HCT116 (cell line): ENCODE data around the gene ACVR1. TPM values are rescaled to one million over a fixed set of nuclear protein-coding genes. Genes with fewer than 3 reads are reported as not detected.

Source experiments
- ATAC-seq: fragments of 200-7000 bp; cut with Tn5 transposase; 2 replicates; pipeline ENCODE4 v1.9.1; 2020; ENCODE audit warnings: mild to moderate bottlenecking, moderate library complexity
- BruUV-seq: library from RNA; stranded (reverse); fragments of 400-500 nt; replicated peaks from 2 replicates; lab custom pipeline; 2021; lab: Mats Ljungman, UMichigan
- CTCF ChIA-PET: fragments of 300-600 bp; sonication (Branson Sonifier 250); formaldehyde crosslinking; loops from one replicate; lab custom pipeline; 2021; ENCODE audit warnings: antibody characterized with exemption; lab: Charles Lee
- POLR2A ChIA-PET: fragments of 300-600, 350-600 bp; sonication (Branson Sonifier 250); formaldehyde crosslinking; loops from one replicate; lab custom pipeline; 2021; ENCODE audit warnings: antibody characterized with exemption; lab: Charles Lee
- RAD21 ChIA-PET, 2 experiments: fragments of 300-600 bp; sonication (Branson Sonifier 250); formaldehyde crosslinking; loops; one replicate each; lab custom pipeline; 2023; ENCODE audit warnings: low total read pairs in 2 of 2; ENCODE audit not compliant: uncharacterized antibody in 2 of 2, unreplicated experiment in 2 of 2, low non-redundant PET in 1 of 2; lab: Charles Lee
- DNase-seq: peaks from one replicate; pipeline ENCODE4 v3.0.0-alpha.2; 2010; ENCODE audit warnings: low read depth, low spot score
- H2AFZ ChIP-seq: fragments of 200-600 bp; shearing (Covaris generic), sonication (generic); 2 replicates; pipeline ENCODE4 v1.6.1; 2017; ENCODE audit warnings: low read depth, mixed run types, mixed read lengths, antibody characterized with exemption, low read length; ENCODE audit not compliant: poor library complexity, severe bottlenecking
- H3K27ac ChIP-seq: 2 replicates; pipeline ENCODE4 v1.5.1; 2012; ENCODE audit warnings: low read depth, low read length
- H3K27me3 ChIP-seq: fragments of 200-600 bp; sonication (generic); 2 replicates; pipeline ENCODE4 v1.6.1; 2016; ENCODE audit warnings: mixed run types, low read length, mixed read lengths; ENCODE audit not compliant: insufficient read depth
- H3K36me3 ChIP-seq, 2 experiments: fragments of 200-500 bp in 1 of 2; fragments of 200-600 bp in 1 of 2; sonication (Bioruptor generic) in 1 of 2; sonication (generic) in 1 of 2; 2 replicates each; pipeline versions ENCODE4 v1.5.1 to v1.6.1; 2014 to 2016; ENCODE audit warnings: low read length in 2 of 2, inconsistent platforms in 1 of 2, mixed read lengths in 1 of 2, mixed run types in 1 of 2; ENCODE audit not compliant: insufficient read depth in 2 of 2, control insufficient read depth in 1 of 2
- H3K4me1 ChIP-seq, 2 experiments: fragments of 200-600 bp in 1 of 2; sonication (generic) in 1 of 2; 2 replicates each; pipeline versions ENCODE4 v1.5.1 to v1.6.1; 2012 to 2017; ENCODE audit warnings: low read length in 2 of 2, inconsistent platforms in 1 of 2, mild to moderate bottlenecking in 1 of 2, mixed read lengths in 1 of 2, mixed run types in 1 of 2, moderate library complexity in 1 of 2; ENCODE audit not compliant: insufficient read depth in 2 of 2, control insufficient read depth in 1 of 2
- H3K4me2 ChIP-seq: fragments of 200-600 bp; sonication (generic); 2 replicates; pipeline ENCODE4 v1.6.1; 2017; ENCODE audit warnings: mixed run types, low read length, mixed read lengths
- H3K4me3 ChIP-seq, 2 experiments: fragments of 200-600 bp in 1 of 2; sonication (generic) in 1 of 2; replicated peaks in 1 of 2; 2 replicates each; pipeline ENCODE4 v1.5.1; 2011 to 2016; ENCODE audit warnings: low read length in 2 of 2, control low read depth in 1 of 2, low read depth in 1 of 2, mild to moderate bottlenecking in 1 of 2, mixed read lengths in 1 of 2, mixed run types in 1 of 2
- H3K79me2 ChIP-seq: fragments of 200-600 bp; sonication (generic); 2 replicates; pipeline ENCODE4 v1.6.1; 2017; ENCODE audit warnings: mild to moderate bottlenecking, mixed run types, low read length, moderate library complexity, mixed read lengths; ENCODE audit not compliant: insufficient read depth
- H3K9ac ChIP-seq: fragments of 200-600 bp; sonication (generic); 2 replicates; pipeline ENCODE4 v1.6.1; 2016; ENCODE audit warnings: low read length, mixed read lengths
- H3K9me2 ChIP-seq: fragments of 200-600 bp; sonication (generic), shearing (Covaris generic); 2 replicates; pipeline ENCODE4 v1.6.1; 2017; ENCODE audit warnings: mixed run types, mild to moderate bottlenecking, moderate library complexity; ENCODE audit not compliant: insufficient read depth
- H3K9me3 ChIP-seq, 2 experiments: fragments of 200-500 bp in 1 of 2; fragments of 200-600 bp in 1 of 2; sonication (Bioruptor generic) in 1 of 2; sonication (generic) in 1 of 2; 2 replicates each; pipeline ENCODE4 v1.6.1; 2014 to 2017; ENCODE audit warnings: low read length in 2 of 2, mixed read lengths in 2 of 2, inconsistent platforms in 1 of 2, low read depth in 1 of 2, mild to moderate bottlenecking in 1 of 2, mixed run types in 1 of 2, moderate library complexity in 1 of 2; ENCODE audit not compliant: control insufficient read depth in 1 of 2, insufficient read depth in 1 of 2
- H4K20me1 ChIP-seq: fragments of 200-600 bp; sonication (generic), shearing (Covaris generic); 2 replicates; pipeline ENCODE4 v1.6.1; 2017; ENCODE audit warnings: mixed run types, mild to moderate bottlenecking, moderate library complexity; ENCODE audit not compliant: insufficient read depth
- ATF3 ChIP-seq: IDR thresholded peaks from 2 replicates; pipeline ENCODE4 v1.6.1; 2012
- CBX3 ChIP-seq: IDR thresholded peaks from 2 replicates; pipeline ENCODE4 v1.6.1; 2012; ENCODE audit warnings: low read depth
- EGR1 ChIP-seq: IDR thresholded peaks from 2 replicates; pipeline ENCODE4 v1.6.1; 2012; ENCODE audit warnings: low read depth
- ELF1 ChIP-seq: IDR thresholded peaks from 2 replicates; pipeline ENCODE4 v1.6.1; 2012; ENCODE audit warnings: low read depth, borderline replicate concordance
- EZH2 ChIP-seq: fragments of 200-600 bp; sonication (generic); IDR thresholded peaks from 2 replicates; pipeline ENCODE4 v1.6.1; 2017; ENCODE audit warnings: antibody characterized with exemption, mixed run types
- FOSL1 ChIP-seq: IDR thresholded peaks from 2 replicates; pipeline ENCODE4 v1.6.1; 2012; ENCODE audit warnings: low read depth
- JUND ChIP-seq: IDR thresholded peaks from 2 replicates; pipeline ENCODE4 v1.6.1; 2012
- POLR2A ChIP-seq: IDR thresholded peaks from 2 replicates; pipeline ENCODE4 v1.7.0; 2011; ENCODE audit warnings: borderline replicate concordance; ENCODE audit not compliant: insufficient read depth, insufficient read length; ENCODE audit errors: extremely low read depth
- YY1 ChIP-seq: IDR thresholded peaks from 2 replicates; pipeline ENCODE4 v1.6.1; 2011; ENCODE audit warnings: low read length, low read depth, moderate library complexity, mild to moderate bottlenecking; ENCODE audit not compliant: insufficient replicate concordance; ENCODE audit errors: extremely low read depth
- ZFX ChIP-seq: fragments of 450-650 bp; IDR thresholded peaks from 2 replicates; pipeline ENCODE4 v1.6.1; 2017
- intact Hi-C: fragments of 100-400 bp; cut with micrococcal nuclease; formaldehyde crosslinking; loops from 2 replicates; pipeline ENCODE4 v1.10.0; 2022
- total RNA-seq: library from RNA; stranded (reverse); gene quantifications from one replicate; pipeline ENCODE4 v1.2.1, GENCODE V29; 2021; ENCODE audit not compliant: unreplicated experiment
- TF ChIP-seq, protein P1 (sequence below): IDR thresholded peaks from 2 replicates; pipeline ENCODE4 v1.6.1; 2012; ENCODE audit warnings: low read depth
- TF ChIP-seq, protein P2 (sequence below), 3 experiments: fragments of 200-600 bp in 1 of 3; sonication (generic) in 1 of 3; IDR thresholded peaks in 2 of 3; conservative IDR thresholded peaks in 1 of 3; 2 replicates each; pipeline ENCODE4 v1.5.1; 2012 to 2017; ENCODE audit warnings: low read depth in 2 of 3, low read length in 2 of 3, antibody characterized with exemption in 1 of 3, borderline replicate concordance in 1 of 3, control low read depth in 1 of 3, mild to moderate bottlenecking in 1 of 3, mixed read lengths in 1 of 3, mixed run types in 1 of 3, moderate library complexity in 1 of 3; ENCODE audit not compliant: insufficient read depth in 1 of 3
- TF ChIP-seq, protein P3 (sequence below): IDR thresholded peaks from 2 replicates; pipeline ENCODE4 v1.6.1; 2012

The ACVR1 gene
- total RNA-seq, 1 experiment from 2014 or later: 16.9 TPM

GRCh38 chr2:157733263-157733662 is 142.9 kb downstream of the ACVR1 start:
- H4K20me1 ChIP-seq: no peaks in the 10 kb centered on the region
- H3K27ac ChIP-seq: no peak overlapping the region
- H3K4me3 ChIP-seq: no peak overlapping the region
- ChIA-PET CTCF (no interaction called here), POLR2A (no interaction called here), RAD21 (no interaction called here)
- TF ChIP-seq JUND (no peak), FOSL1 (no peak), ELF1 (no peak), EGR1 (no peak), ZFX (no peak), ATF3 (no peak), YY1 (no peak), CBX3 (no peak), POLR2A (no peak), EZH2 (no peak)
- TF ChIP-seq, protein P1, sequence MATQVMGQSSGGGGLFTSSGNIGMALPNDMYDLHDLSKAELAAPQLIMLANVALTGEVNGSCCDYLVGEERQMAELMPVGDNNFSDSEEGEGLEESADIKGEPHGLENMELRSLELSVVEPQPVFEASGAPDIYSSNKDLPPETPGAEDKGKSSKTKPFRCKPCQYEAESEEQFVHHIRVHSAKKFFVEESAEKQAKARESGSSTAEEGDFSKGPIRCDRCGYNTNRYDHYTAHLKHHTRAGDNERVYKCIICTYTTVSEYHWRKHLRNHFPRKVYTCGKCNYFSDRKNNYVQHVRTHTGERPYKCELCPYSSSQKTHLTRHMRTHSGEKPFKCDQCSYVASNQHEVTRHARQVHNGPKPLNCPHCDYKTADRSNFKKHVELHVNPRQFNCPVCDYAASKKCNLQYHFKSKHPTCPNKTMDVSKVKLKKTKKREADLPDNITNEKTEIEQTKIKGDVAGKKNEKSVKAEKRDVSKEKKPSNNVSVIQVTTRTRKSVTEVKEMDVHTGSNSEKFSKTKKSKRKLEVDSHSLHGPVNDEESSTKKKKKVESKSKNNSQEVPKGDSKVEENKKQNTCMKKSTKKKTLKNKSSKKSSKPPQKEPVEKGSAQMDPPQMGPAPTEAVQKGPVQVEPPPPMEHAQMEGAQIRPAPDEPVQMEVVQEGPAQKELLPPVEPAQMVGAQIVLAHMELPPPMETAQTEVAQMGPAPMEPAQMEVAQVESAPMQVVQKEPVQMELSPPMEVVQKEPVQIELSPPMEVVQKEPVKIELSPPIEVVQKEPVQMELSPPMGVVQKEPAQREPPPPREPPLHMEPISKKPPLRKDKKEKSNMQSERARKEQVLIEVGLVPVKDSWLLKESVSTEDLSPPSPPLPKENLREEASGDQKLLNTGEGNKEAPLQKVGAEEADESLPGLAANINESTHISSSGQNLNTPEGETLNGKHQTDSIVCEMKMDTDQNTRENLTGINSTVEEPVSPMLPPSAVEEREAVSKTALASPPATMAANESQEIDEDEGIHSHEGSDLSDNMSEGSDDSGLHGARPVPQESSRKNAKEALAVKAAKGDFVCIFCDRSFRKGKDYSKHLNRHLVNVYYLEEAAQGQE: no peak
- TF ChIP-seq, protein P2, sequence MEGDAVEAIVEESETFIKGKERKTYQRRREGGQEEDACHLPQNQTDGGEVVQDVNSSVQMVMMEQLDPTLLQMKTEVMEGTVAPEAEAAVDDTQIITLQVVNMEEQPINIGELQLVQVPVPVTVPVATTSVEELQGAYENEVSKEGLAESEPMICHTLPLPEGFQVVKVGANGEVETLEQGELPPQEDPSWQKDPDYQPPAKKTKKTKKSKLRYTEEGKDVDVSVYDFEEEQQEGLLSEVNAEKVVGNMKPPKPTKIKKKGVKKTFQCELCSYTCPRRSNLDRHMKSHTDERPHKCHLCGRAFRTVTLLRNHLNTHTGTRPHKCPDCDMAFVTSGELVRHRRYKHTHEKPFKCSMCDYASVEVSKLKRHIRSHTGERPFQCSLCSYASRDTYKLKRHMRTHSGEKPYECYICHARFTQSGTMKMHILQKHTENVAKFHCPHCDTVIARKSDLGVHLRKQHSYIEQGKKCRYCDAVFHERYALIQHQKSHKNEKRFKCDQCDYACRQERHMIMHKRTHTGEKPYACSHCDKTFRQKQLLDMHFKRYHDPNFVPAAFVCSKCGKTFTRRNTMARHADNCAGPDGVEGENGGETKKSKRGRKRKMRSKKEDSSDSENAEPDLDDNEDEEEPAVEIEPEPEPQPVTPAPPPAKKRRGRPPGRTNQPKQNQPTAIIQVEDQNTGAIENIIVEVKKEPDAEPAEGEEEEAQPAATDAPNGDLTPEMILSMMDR (IDR thresholded peaks at IDR 0.05 in 2 of 3, conservative IDR thresholded peaks at IDR 0.05 in 1 of 3; ENCODE audit: borderline replicate concordance in 1 of 3, insufficient read depth in 1 of 3, low read depth in 2 of 3, low read length in 2 of 3): no peak
- TF ChIP-seq, protein P3, sequence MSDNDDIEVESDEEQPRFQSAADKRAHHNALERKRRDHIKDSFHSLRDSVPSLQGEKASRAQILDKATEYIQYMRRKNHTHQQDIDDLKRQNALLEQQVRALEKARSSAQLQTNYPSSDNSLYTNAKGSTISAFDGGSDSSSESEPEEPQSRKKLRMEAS: no peak
- H3K9me3 ChIP-seq: no peaks in the 10 kb centered on the region
- no peak overlapping the region for H2AFZ ChIP-seq
- BruUV-seq: no TSS peak
- H3K79me2 ChIP-seq: no peaks in the 10 kb centered on the region
- DNase-seq: no peak
- no peak for ATAC-seq
- no peaks in the 10 kb centered on the region for H3K27me3 ChIP-seq
- H3K9ac ChIP-seq: no peak overlapping the region
- intact Hi-C loops: no loop called here
- no peaks in the 10 kb centered on the region for H3K9me2 ChIP-seq
- H3K4me1 ChIP-seq: no peaks in the 10 kb centered on the region
- H3K4me2 ChIP-seq: no peak overlapping the region
- H3K36me3 ChIP-seq: peaks cover 2 to 4% of the 10 kb centered on the region in 2 experiments; a peak in 2 of 4 replicates
